Effector memory CD4-positive, alpha-beta T cell (primary cell): ENCODE results near the gene TMEM135.

ENCODE experiments used
- DNase-seq, 3 donors: peaks; one replicate each; pipeline ENCODE4 v3.0.0-alpha.2; 2020
- H3K27ac ChIP-seq: 2 replicates; pipeline ENCODE4 v1.7.0; 2013; ENCODE audit warnings: mild to moderate bottlenecking, low read length, moderate library complexity; ENCODE audit not compliant: insufficient read depth, poor library complexity, severe bottlenecking
- H3K27me3 ChIP-seq: replicated peaks from 2 replicates; pipeline ENCODE4 v1.7.0; 2013; ENCODE audit warnings: mild to moderate bottlenecking, low read length; ENCODE audit not compliant: insufficient read depth, control insufficient read depth, poor library complexity, severe bottlenecking
- H3K36me3 ChIP-seq: 2 replicates; pipeline ENCODE4 v1.7.0; 2013; ENCODE audit warnings: mild to moderate bottlenecking, low read length, moderate library complexity; ENCODE audit not compliant: control insufficient read depth, insufficient read depth
- H3K4me1 ChIP-seq: 2 replicates; pipeline ENCODE4 v1.7.0; 2013; ENCODE audit warnings: low read length, mild to moderate bottlenecking; ENCODE audit not compliant: control insufficient read depth, insufficient read depth, poor library complexity, severe bottlenecking
- H3K4me3 ChIP-seq: 2 replicates; pipeline ENCODE4 v1.7.0; 2013; ENCODE audit warnings: low read length, low read depth, mild to moderate bottlenecking; ENCODE audit not compliant: insufficient read depth, poor library complexity, severe bottlenecking
- H3K9me3 ChIP-seq: 2 replicates; pipeline ENCODE4 v1.7.0; 2013; ENCODE audit warnings: mild to moderate bottlenecking, low read length, moderate library complexity; ENCODE audit not compliant: control insufficient read depth

TMEM135 gene

DNA sequence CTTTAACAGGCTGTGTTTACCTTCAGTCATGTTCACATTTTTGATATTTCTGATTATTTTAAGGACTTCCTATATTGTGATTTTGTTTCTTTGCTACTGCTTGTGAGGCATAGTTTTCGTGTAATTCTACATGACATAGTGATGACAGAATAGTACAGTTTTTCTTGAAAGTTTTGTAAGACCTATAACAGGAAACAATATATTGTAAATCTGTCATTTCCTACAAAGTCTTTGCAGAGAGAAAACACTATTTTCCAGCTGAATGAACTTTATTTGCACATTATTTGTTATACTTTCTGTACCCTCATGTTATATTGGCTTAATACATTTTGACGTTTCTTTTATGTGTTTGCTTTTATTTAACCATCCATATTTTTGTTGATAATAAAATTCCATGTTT is 191.1 kb downstream of the TMEM135 start:
- DNase-seq, result no peak
- no peaks in the 10 kb centered on the region for H3K36me3 ChIP-seq
- H3K4me1 ChIP-seq, result no peaks in the 10 kb centered on the region
- peaks cover 8% of the 10 kb centered on the region for H3K9me3 ChIP-seq
- no peaks in the 10 kb centered on the region for H3K27me3 ChIP-seq
- no peak overlapping the region for H3K4me3 ChIP-seq
- no peak overlapping the region for H3K27ac ChIP-seq

DNA sequence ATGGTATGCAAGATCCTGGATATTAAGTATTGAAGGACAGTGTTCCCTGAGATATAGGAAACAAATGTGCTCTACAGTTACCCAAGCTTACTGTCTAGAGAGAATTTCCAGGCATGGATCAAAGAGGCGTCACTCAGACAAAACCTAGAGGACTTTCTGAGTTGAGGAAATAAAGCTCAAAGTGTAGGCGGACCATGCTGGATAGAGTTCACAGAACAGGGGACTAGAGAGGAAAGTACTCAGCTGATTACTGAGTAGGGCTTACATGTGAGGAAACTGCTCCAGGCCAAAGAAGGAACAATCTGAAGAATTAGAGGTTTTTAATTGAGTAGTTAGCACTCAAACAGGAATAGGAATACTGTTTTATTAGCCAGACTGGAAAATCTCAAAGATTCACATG is 193.3 kb downstream of the TMEM135 start:
- Histone ChIP-seq H3K27me3 (no peaks in the 10 kb centered on the region), H3K36me3 (no peaks in the 10 kb centered on the region), H3K4me3 (no peak overlapping the region), H3K27ac (no peak overlapping the region), H3K9me3 (peaks cover 8% of the 10 kb centered on the region), H3K4me1 (no peaks in the 10 kb centered on the region)
- no peak for DNase-seq

DNA sequence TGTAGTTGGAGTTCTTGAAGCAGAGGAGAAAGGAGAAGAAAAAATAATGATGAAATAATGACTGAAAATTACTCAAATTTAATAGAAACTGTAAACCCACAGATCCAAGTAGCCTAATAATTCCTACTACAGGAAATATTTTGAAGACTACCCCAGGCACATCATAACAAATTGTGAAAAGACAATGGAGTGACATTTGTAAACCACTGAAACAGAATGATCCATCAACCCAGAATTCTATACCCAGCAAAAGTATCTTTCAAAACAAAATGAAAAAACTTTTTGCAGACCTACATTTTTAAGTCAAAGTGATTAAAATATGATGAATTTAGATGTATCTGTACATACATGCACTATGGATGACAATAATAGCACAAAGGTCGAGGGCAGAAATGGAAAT is 194.6 kb downstream of the TMEM135 start:
- H3K36me3 ChIP-seq, result no peaks in the 10 kb centered on the region
- H3K9me3 ChIP-seq, result peaks cover 8% of the 10 kb centered on the region
- H3K27ac ChIP-seq, result no peak overlapping the region
- H3K27me3 ChIP-seq, result no peaks in the 10 kb centered on the region
- H3K4me1 ChIP-seq, result no peaks in the 10 kb centered on the region
- no peak overlapping the region for H3K4me3 ChIP-seq
- DNase-seq, result no peak

DNA sequence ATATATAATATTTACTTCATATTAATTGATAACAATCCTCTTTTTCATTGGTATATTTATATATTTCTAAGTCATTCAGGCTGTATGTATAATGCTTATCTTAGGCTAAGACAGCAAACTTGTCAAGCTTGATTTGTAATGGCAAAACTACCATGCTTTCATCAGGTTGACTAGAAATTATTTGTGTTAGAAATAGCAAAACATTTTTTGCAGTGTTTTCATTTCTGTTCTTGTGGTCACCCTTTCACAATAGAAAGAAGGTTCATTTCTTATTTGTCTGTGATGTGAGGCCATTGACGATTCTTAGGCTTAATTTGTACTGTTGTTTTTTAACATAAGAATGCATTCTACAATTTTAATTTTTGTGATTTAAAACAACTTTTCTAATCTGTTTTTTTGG is 197.6 kb downstream of the TMEM135 start:
- peaks cover 8% of the 10 kb centered on the region for H3K9me3 ChIP-seq
- no peaks in the 10 kb centered on the region for H3K27me3 ChIP-seq
- H3K27ac ChIP-seq, result no peak overlapping the region
- H3K4me3 ChIP-seq, result no peak overlapping the region
- H3K36me3 ChIP-seq, result no peaks in the 10 kb centered on the region
- DNase-seq, result no peak
- no peaks in the 10 kb centered on the region for H3K4me1 ChIP-seq

DNA sequence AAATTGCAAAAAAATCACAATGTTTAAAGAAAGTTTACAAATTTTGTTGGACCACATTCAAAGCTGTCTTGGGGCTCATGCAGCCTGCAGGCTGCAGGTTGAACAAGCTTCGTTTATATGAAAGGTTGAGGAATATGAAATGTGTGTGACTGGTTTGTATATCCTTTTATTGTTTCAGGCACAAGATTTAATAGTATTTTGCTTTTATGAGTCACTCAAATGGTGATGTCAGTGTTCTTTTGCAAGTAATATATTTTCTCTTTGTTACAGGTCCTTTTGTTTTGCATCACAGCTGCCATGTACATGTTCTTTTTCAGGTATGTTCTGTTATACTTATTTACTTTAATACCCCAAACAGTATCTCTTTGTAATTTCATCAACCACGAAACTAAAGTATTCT is 198.6 kb downstream of the TMEM135 start:
- Histone ChIP-seq H3K4me3 (no peak overlapping the region), H3K36me3 (no peaks in the 10 kb centered on the region), H3K9me3 (peaks cover 8% of the 10 kb centered on the region), H3K4me1 (no peaks in the 10 kb centered on the region), H3K27me3 (no peaks in the 10 kb centered on the region), H3K27ac (no peak overlapping the region)
- DNase-seq, result no peak

DNA sequence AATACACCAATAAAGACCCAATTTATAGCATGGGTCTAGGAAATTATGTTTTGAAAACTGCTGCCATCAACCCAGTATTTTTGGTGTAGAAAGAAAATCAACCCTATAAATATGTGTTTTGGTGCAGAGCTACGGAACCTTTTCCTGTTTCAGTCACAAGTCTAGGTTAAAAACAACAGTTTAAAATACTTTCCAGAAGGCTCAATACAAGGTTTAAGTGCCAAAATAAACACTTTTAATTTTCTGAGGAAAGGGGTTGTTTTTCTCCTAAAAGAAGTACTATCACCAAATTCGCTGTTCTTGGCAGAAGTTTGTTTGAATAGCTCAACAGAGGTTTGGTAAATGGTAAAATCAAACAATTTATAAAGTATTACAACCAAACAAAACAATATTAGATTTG is 201.3 kb downstream of the TMEM135 start:
- Histone ChIP-seq H3K27ac (no peak overlapping the region), H3K27me3 (no peaks in the 10 kb centered on the region)
- DNase-seq, result no peak

DNA sequence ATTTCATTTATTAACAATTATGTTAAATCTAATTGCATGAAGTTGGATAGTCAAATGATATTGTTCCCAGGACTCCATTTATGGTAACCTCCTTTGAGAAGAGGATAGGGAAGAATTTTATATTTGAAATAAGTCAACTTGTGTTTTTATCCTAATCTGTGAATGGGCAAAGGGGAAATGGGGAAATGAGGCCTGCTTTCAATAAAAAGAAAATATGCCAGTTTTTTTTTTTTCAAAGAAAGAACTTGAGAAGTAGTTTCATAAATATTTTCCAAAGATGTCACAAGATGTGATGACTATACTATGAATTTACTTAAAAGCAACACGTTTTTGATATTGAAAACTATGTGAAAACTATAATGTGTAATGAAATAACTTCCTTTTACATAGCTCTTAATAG is 201.8 kb downstream of the TMEM135 start:
- H3K27me3 ChIP-seq, result no peaks in the 10 kb centered on the region
- no peak overlapping the region for H3K4me3 ChIP-seq
- DNase-seq, result no peak

More for the DNA sequence above, 201.3 kb downstream of the TMEM135 start:
- H3K9me3 ChIP-seq, result no peaks in the 10 kb centered on the region
- no peaks in the 10 kb centered on the region for H3K4me1 ChIP-seq
- H3K4me3 ChIP-seq, result no peak overlapping the region
- no peaks in the 10 kb centered on the region for H3K36me3 ChIP-seq

DNA sequence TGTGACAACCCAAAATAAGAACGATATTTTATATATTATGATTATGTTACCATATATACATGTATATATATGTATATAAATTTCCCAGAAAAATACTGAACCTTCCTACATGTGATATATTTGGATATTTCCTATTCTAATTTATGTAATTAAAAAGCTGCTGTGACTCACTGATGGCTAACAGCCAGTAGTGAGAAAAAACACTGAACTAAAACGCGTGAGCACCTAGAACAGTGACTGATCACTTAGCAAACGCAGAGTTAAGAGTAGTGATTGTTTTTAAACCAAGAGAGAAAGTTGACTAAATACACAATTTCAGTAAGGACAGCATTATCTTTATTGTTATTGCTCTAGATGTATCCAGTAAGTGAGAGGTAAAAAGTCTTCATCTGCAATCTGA is 213.8 kb downstream of the TMEM135 start:
- no peak overlapping the region for H3K4me3 ChIP-seq
- H3K27me3 ChIP-seq, result no peaks in the 10 kb centered on the region
- no peaks in the 10 kb centered on the region for H3K9me3 ChIP-seq
- H3K4me1 ChIP-seq, result no peaks in the 10 kb centered on the region
- no peaks in the 10 kb centered on the region for H3K36me3 ChIP-seq
- no peak for DNase-seq
- H3K27ac ChIP-seq, result no peak overlapping the region

More for the DNA sequence above, 201.8 kb downstream of the TMEM135 start:
- Histone ChIP-seq H3K36me3 (no peaks in the 10 kb centered on the region), H3K4me1 (no peaks in the 10 kb centered on the region), H3K27ac (no peak overlapping the region), H3K9me3 (no peaks in the 10 kb centered on the region)

DNA sequence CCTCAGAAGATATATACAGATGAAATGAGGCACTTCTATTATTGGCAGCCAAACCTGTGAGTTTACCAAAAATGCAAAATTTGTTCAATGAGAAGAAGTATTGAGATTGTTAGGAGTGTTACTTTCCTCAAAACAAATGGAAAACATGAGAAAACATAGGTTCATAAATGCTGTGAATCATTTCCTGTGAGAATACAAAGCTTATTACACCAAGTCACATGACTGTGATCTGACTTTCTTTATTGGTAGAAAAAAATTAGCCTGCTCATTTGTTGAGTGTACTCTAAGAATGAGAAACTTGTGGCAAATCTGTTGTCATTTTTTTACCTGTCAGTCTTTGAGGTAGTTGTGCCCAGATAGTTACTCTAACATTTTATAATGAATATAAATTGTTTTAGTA is 215.1 kb downstream of the TMEM135 start:
- no peaks in the 10 kb centered on the region for H3K4me1 ChIP-seq
- no peaks in the 10 kb centered on the region for H3K9me3 ChIP-seq
- H3K36me3 ChIP-seq, result no peaks in the 10 kb centered on the region
- no peak overlapping the region for H3K4me3 ChIP-seq
- H3K27ac ChIP-seq, result no peak overlapping the region
- no peak for DNase-seq
- H3K27me3 ChIP-seq, result no peaks in the 10 kb centered on the region

DNA sequence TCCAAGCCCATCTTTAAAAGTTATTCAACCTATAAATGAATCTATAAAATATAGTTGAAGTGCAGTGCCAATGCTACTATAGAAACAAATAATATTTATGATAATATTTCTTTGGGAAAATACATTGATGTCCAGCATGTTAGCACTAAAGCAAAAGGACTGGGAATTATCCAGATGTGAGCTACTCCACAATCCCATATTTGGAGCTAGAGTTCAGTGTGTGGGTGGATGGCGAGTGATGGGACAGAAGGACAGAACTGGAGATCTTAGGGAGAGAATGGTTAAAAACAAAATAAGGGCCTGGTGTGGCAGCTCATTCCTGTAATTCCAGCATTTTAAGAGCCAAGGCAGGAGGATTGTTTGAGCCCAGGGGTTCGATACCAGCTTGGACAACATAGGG is 216.8 kb downstream of the TMEM135 start:
- Histone ChIP-seq H3K4me3 (no peak overlapping the region), H3K4me1 (no peaks in the 10 kb centered on the region), H3K36me3 (no peaks in the 10 kb centered on the region), H3K27ac (no peak overlapping the region), H3K27me3 (no peaks in the 10 kb centered on the region), H3K9me3 (no peaks in the 10 kb centered on the region)
- no peak for DNase-seq

DNA sequence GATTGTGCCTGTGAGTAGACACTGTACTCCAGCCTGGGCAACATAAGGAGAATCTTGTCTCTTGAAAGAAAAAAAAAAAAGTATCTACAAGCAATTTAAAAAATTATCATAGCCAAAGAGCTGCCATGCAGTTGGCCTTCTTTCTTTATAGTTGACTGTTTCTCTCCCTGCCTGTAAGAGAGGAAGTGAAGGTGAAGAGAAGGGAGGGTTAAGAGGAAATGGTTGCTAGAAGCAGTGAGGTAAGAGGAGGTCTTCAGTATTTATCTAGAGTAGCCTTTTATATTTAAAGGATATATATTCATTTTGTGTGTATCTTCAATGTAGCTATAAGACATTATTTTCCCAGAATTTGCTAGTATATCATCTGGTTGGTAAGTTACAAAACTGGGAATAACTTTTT is 217.9 kb downstream of the TMEM135 start:
- H3K27me3 ChIP-seq, result no peaks in the 10 kb centered on the region
- H3K4me3 ChIP-seq, result no peak overlapping the region
- H3K27ac ChIP-seq, result no peak overlapping the region
- H3K36me3 ChIP-seq, result no peaks in the 10 kb centered on the region
- no peaks in the 10 kb centered on the region for H3K4me1 ChIP-seq
- no peaks in the 10 kb centered on the region for H3K9me3 ChIP-seq
- no peak for DNase-seq
